ENCODE results near the gene SETBP1.

Gene SETBP1

DNA sequence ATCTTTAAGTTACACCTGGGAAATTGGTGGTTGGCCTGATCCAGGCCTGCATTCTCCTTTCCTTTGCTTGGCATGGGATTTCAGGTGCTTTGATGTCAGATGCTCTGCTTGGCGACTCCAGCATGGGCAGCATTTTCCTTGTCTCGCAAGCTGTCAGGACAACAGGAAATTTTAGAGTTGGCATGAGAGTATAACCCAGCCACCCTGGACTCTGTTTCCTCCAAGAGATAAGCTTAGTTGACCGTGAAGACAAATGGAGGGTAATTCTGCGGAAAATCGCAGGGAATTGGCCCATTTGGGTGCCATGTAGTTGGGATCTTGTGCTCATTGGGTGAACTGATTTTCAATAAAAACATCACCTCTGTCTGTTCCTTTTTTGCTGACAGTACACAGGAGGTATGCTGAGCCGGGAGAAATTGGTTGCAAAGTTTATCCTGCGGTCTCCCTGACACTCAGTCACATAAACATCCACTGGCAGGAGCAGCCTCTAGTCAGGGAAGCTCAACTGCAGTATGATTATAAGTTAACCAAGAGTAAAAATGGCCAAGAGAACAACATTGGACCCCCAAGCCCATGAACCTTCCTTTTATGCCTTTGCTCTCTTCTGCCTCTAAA, 409.9 kb downstream of the SETBP1 start:
- Histone ChIP-seq H3K9me3 (ENCODE audit: control insufficient read depth, insufficient read depth, low read depth, low read length) (no peaks in the 10 kb centered on the region), H3K4me1 (ENCODE audit: control insufficient read depth, insufficient read depth, low read length) (no peaks in the 10 kb centered on the region), H3K27ac (ENCODE audit: extremely low read depth, low read depth, low read length) (no peak overlapping the region), H3K36me3 (ENCODE audit: control insufficient read depth in 2 of 2, insufficient read depth in 1 of 2, low read length in 2 of 2) (no peaks in the 10 kb centered on the region), H3K4me3 (ENCODE audit: low read depth, low read length) (no peak overlapping the region)
- TF ChIP-seq ZNF174 (tag by site-specific recombination; IDR thresholded peaks at IDR 0.05), result no peak
- TF ChIP-seq, protein P1, sequence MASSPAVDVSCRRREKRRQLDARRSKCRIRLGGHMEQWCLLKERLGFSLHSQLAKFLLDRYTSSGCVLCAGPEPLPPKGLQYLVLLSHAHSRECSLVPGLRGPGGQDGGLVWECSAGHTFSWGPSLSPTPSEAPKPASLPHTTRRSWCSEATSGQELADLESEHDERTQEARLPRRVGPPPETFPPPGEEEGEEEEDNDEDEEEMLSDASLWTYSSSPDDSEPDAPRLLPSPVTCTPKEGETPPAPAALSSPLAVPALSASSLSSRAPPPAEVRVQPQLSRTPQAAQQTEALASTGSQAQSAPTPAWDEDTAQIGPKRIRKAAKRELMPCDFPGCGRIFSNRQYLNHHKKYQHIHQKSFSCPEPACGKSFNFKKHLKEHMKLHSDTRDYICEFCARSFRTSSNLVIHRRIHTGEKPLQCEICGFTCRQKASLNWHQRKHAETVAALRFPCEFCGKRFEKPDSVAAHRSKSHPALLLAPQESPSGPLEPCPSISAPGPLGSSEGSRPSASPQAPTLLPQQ (tag by site-specific recombination; IDR thresholded peaks at IDR 0.05), result no peak
- no peak for TF ChIP-seq ZNF48 (tag by site-specific recombination; IDR thresholded peaks at IDR 0.05)
- no peak for TF ChIP-seq ZNF596 (tag by site-specific recombination; IDR thresholded peaks at IDR 0.05)
- TF ChIP-seq ZNF391 (tag by site-specific recombination; IDR thresholded peaks at IDR 0.05; ENCODE audit: borderline replicate concordance, low read depth), result no peak
- no peak for TF ChIP-seq ZNF791 (tag by site-specific recombination; IDR thresholded peaks at IDR 0.05)
- no peak for TF ChIP-seq ZNF785 (tag by site-specific recombination; IDR thresholded peaks at IDR 0.05)
- no peak for TF ChIP-seq ZBTB8A (tag by site-specific recombination; IDR thresholded peaks at IDR 0.05)
- TF ChIP-seq ZBTB7A (tag by site-specific recombination; IDR thresholded peaks at IDR 0.05; ENCODE audit: low read depth), result no peak
- TF ChIP-seq ZFP3 (tag by site-specific recombination; IDR thresholded peaks at IDR 0.05; ENCODE audit: low read depth), result no peak
- TF ChIP-seq, protein P2, sequence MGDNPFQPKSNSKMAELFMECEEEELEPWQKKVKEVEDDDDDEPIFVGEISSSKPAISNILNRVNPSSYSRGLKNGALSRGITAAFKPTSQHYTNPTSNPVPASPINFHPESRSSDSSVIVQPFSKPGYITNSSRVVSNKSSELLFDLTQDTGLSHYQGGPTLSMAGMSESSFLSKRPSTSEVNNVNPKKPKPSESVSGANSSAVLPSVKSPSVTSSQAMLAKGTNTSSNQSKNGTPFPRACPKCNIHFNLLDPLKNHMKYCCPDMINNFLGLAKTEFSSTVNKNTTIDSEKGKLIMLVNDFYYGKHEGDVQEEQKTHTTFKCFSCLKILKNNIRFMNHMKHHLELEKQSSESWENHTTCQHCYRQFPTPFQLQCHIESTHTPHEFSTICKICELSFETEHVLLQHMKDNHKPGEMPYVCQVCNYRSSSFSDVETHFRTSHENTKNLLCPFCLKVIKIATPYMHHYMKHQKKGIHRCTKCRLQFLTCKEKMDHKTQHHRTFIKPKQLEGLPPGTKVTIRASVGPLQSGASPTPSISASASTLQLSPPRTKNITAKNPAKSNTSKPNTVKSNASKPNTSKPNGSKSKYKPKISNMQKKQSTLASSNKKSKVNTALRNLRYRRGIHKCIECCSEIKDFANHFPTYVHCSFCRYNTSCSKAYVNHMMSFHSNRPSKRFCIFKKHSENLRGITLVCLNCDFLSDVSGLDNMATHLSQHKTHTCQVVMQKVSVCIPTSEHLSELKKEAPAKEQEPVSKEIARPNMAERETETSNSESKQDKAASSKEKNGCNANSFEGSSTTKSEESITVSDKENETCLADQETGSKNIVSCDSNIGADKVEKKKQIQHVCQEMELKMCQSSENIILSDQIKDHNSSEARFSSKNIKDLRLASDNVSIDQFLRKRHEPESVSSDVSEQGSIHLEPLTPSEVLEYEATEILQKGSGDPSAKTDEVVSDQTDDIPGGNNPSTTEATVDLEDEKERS (tag by site-specific recombination; IDR thresholded peaks at IDR 0.05), result no peak
- TF ChIP-seq YY1 (tag by site-specific recombination; IDR thresholded peaks at IDR 0.05), result no peak
- TF ChIP-seq, protein P3, sequence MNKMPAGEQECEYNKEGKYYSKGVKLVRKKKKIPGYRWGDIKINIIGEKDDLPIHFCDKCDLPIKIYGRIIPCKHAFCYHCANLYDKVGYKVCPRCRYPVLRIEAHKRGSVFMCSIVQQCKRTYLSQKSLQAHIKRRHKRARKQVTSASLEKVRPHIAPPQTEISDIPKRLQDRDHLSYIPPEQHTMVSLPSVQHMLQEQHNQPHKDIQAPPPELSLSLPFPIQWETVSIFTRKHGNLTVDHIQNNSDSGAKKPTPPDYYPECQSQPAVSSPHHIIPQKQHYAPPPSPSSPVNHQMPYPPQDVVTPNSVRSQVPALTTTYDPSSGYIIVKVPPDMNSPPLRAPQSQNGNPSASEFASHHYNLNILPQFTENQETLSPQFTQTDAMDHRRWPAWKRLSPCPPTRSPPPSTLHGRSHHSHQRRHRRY (tag by site-specific recombination; IDR thresholded peaks at IDR 0.05), result no peak
- TF ChIP-seq ZNF677 (tag by site-specific recombination; IDR thresholded peaks at IDR 0.05), result no peak
- TF ChIP-seq ZBTB48 (tag by site-specific recombination; IDR thresholded peaks at IDR 0.05), result no peak
- no peak for TF ChIP-seq BCL11B (tag by site-specific recombination; IDR thresholded peaks at IDR 0.05; ENCODE audit: low read depth)
- ChIA-PET CTCF (no interaction called here), POLR2A (no interaction called here)

DNA sequence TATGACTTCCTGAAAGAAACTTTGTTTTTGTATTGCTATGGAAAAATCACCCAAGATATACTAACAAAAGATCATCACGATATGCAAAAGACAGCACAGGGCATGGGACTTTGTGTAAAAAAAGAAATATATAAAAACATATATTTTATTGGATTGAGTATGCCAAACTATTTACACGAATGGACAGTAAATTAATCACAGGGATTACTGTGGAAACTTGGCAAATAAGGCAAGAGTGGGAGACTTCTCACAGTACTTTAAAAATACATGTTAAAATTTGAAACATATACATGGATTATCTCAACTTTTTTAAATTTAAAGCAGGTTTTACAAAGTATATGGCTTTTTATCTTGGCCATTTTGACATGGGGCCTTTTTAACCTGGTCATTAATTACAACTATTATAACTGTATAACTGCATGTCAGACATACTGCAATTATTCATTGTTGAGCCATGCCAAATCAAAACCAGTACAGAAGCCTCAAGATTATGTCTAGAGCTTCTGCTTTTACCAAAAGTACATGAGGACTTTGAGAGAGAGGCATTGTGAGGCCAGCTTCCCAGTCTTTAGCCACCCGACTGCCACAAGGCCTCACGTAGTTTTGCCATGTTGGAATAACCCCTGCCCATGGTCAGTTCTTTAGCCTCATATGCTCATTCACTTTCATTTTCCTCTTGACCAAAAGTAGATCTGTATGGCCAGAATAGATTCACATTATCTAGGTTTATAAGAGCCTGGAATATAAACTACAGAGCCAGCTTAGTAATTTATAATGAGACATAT, 419.8 kb downstream of the SETBP1 start:
- CTCF ChIA-PET, result no interaction called here
- no peak for TF ChIP-seq ZNF37A (tag by site-specific recombination; IDR thresholded peaks at IDR 0.05)
- no peak for TF ChIP-seq ZNF335 (tag by site-specific recombination; conservative IDR thresholded peaks at IDR 0.05)
- no peak for TF ChIP-seq KLF10 (tag by site-specific recombination; IDR thresholded peaks at IDR 0.05)
- POLR2A ChIA-PET, result no interaction called here
- Histone ChIP-seq H3K27ac (ENCODE audit: extremely low read depth, low read depth, low read length) (no peak overlapping the region), H3K4me1 (ENCODE audit: control insufficient read depth, insufficient read depth, low read length) (no peaks in the 10 kb centered on the region), H3K36me3 (ENCODE audit: control insufficient read depth in 2 of 2, insufficient read depth in 1 of 2, low read length in 2 of 2) (no peaks in the 10 kb centered on the region), H3K9me3 (ENCODE audit: control insufficient read depth, insufficient read depth, low read depth, low read length) (no peaks in the 10 kb centered on the region), H3K4me3 (ENCODE audit: low read depth, low read length) (no peak overlapping the region)
